NCI-H146 (cell line): ENCODE data around the gene FBP2.

Experiments used
- DNase-seq: peaks from one replicate; lab custom pipeline; 2025; lab: John Stamatoyannopoulos, UW

The FBP2 gene

GRCh38 chr9:94593459-94594345 is at the start of gene FBP2:
TSS of gene FBP2 (minus strand) at chr9:94593824. CDS start at chr9:94593726, 98 bp downstream.
- DNase-seq, result no peak

GRCh38 chr9:94643176-94643575 is 49.6 kb upstream of the FBP2 start:
- no peak for DNase-seq

- no peak for DNase-seq
These were observed 48.9 kb upstream of the FBP2 start for GRCh38 chr9:94642501-94642900.

GRCh38 chr9:94639999-94640376 is 46.4 kb upstream of the FBP2 start:
- no peak for DNase-seq

- DNase-seq, result no peak
These were observed 45.7 kb upstream of the FBP2 start, which contains the start of gene FBP1 for GRCh38 chr9:94639061-94639998. TSS of gene FBP1 (minus strand) at chr9:94639518. CDS start at chr9:94639310, 208 bp downstream.

GRCh38 chr9:94638335-94639060 is 44.9 kb upstream of the FBP2 start:
- DNase-seq, result no peak

GRCh38 chr9:94632737-94633136 is 39.1 kb upstream of the FBP2 start:
- no peak for DNase-seq

GRCh38 chr9:94631599-94631998 is 38.0 kb upstream of the FBP2 start:
- no peak for DNase-seq

- DNase-seq, result no peak
These were observed 37.2 kb upstream of the FBP2 start for GRCh38 chr9:94630833-94631232.

- no peak for DNase-seq
These were observed 36.7 kb upstream of the FBP2 start for GRCh38 chr9:94630281-94630680.

GRCh38 chr9:94627287-94627686 is 33.7 kb upstream of the FBP2 start:
- no peak for DNase-seq

GRCh38 chr9:94625835-94626234 is 32.2 kb upstream of the FBP2 start:
- DNase-seq, result no peak

- DNase-seq, result no peak
These were observed 31.0 kb upstream of the FBP2 start for GRCh38 chr9:94624629-94625028.

GRCh38 chr9:94623253-94623652 is 29.6 kb upstream of the FBP2 start:
- DNase-seq, result no peak

- no peak for DNase-seq
These were observed 28.6 kb upstream of the FBP2 start for GRCh38 chr9:94622087-94622800.

- no peak for DNase-seq
These were observed 25.4 kb upstream of the FBP2 start for GRCh38 chr9:94619026-94619425.

GRCh38 chr9:94613003-94613402 is 19.4 kb upstream of the FBP2 start:
- no peak for DNase-seq

GRCh38 chr9:94612071-94612470 is 18.4 kb upstream of the FBP2 start:
- DNase-seq, result no peak

- DNase-seq, result no peak
These were observed 18.0 kb upstream of the FBP2 start for GRCh38 chr9:94611638-94612068.

- no peak for DNase-seq
These were observed 16.6 kb upstream of the FBP2 start for GRCh38 chr9:94610181-94610606.

GRCh38 chr9:94607423-94607691 is 13.7 kb upstream of the FBP2 start:
- no peak for DNase-seq
